K562 (cell line): ENCODE data around the gene KCTD7. TPM values are rescaled to one million over a fixed set of nuclear protein-coding genes. Genes with fewer than 3 reads are reported as not detected.
"Not testable (repeated sequence)": the region's sequence is repeated elsewhere in the genome, so short reads cannot be mapped to it uniquely, and the experiment has no call there.

ENCODE experiments used
- ATAC-seq: fragments of 200-7000 bp; cut with Tn5 transposase; 3 replicates; pipeline ENCODE4 v1.9.1; 2020; ENCODE audit warnings: moderate library complexity
- BruUV-seq: library from RNA; stranded (reverse); fragments of 400-500 nt; replicated peaks from 2 replicates; lab custom pipeline; 2021; lab: Mats Ljungman, UMichigan
- CTCF ChIA-PET: fragments of 300-600 bp; formaldehyde crosslinking; extraction: SDS; loops from one replicate; lab custom pipeline; 2021; ENCODE audit warnings: low intra/inter-chr PET ratio; lab: Yijun Ruan, JAX
- POLR2A ChIA-PET: fragments of 300-600, 350-650 bp; sonication (Branson Sonifier 250); formaldehyde crosslinking; extraction: SDS; loops from one replicate; lab custom pipeline; 2021; ENCODE audit warnings: antibody characterized with exemption, inconsistent platforms; lab: Yijun Ruan, JAX
- DNase-seq, 4 experiments: peaks; one replicate each; pipeline versions ENCODE4 v3.0.0 to v3.0.0-alpha.2; 2011 to 2018; ENCODE audit warnings: low spot score in 3 of 4, mixed read lengths in 3 of 4; ENCODE audit errors: extremely low read depth in 1 of 4
- FAIRE-seq: peaks from 2 replicates; lab custom pipeline; 2011; peaks lifted over from hg19 to GRCh38; lab: Jason Lieb, UNC
- H2AFZ ChIP-seq: 2 replicates; pipeline ENCODE4 v1.6.0; 2011; ENCODE audit warnings: low read depth, low read length, control low read depth, inconsistent platforms
- H3K27ac ChIP-seq: fragments of 200-600 bp; 3 replicates; pipeline ENCODE4 v1.8.0; 2011; ENCODE audit warnings: low read depth, mild to moderate bottlenecking, control low read depth, inconsistent platforms, low read length, moderate library complexity, mixed read lengths; ENCODE audit errors: extremely low read depth
- H3K27me3 ChIP-seq, 2 experiments: fragments of 300-600 bp in 1 of 2; 2 replicates in 1 of 2; 3 replicates in 1 of 2; pipeline versions ENCODE4 v1.6.0 to v1.8.0; 2011; ENCODE audit warnings: inconsistent platforms in 2 of 2, low read length in 2 of 2, mild to moderate bottlenecking in 1 of 2, mixed read lengths in 1 of 2, moderate library complexity in 1 of 2; ENCODE audit not compliant: control insufficient read depth in 2 of 2, insufficient read depth in 2 of 2
- H3K36me3 ChIP-seq: fragments of 300-600 bp; 3 replicates; pipeline ENCODE4 v1.8.0; 2011; ENCODE audit warnings: mild to moderate bottlenecking, low read length, inconsistent platforms; ENCODE audit not compliant: control insufficient read depth, insufficient read depth
- H3K4me1 ChIP-seq, 2 experiments: fragments of 200-600 bp in 1 of 2; replicated peaks in 1 of 2; 2 replicates in 1 of 2; 3 replicates in 1 of 2; pipeline versions ENCODE4 v1.5.1 to v1.8.0; 2011; ENCODE audit warnings: inconsistent platforms in 2 of 2, low read length in 2 of 2, mild to moderate bottlenecking in 1 of 2, mixed read lengths in 1 of 2, moderate library complexity in 1 of 2; ENCODE audit not compliant: control insufficient read depth in 2 of 2, insufficient read depth in 2 of 2
- H3K4me2 ChIP-seq: 2 replicates; pipeline ENCODE4 v1.6.1; 2011; ENCODE audit warnings: low read length, control low read depth, inconsistent platforms, mixed read lengths; ENCODE audit not compliant: insufficient read depth
- H3K4me3 ChIP-seq: fragments of 200-600 bp; sonication (generic), shearing (Covaris generic); 2 replicates; pipeline ENCODE4 v1.5.1; 2016; ENCODE audit warnings: control low read depth, inconsistent platforms
- H3K79me2 ChIP-seq: fragments of 200-600 bp; 3 replicates; pipeline ENCODE4 v1.8.0; 2011; ENCODE audit warnings: low read length, inconsistent platforms; ENCODE audit not compliant: control insufficient read depth, insufficient read depth
- H3K9ac ChIP-seq, 2 experiments: 2 replicates each; pipeline versions ENCODE4 v1.6.0 to v1.6.1; 2011; ENCODE audit warnings: low read depth in 2 of 2, low read length in 2 of 2, control low read depth in 1 of 2, inconsistent platforms in 1 of 2, mild to moderate bottlenecking in 1 of 2, mixed read lengths in 1 of 2; ENCODE audit not compliant: insufficient read depth in 1 of 2
- H3K9me1 ChIP-seq: one replicate; pipeline ENCODE4 v1.6.0; 2011; ENCODE audit warnings: inconsistent platforms, mild to moderate bottlenecking, low read length, moderate library complexity; ENCODE audit not compliant: control insufficient read depth, insufficient read depth
- H3K9me3 ChIP-seq: replicated peaks from 2 replicates; pipeline ENCODE4 v1.5.1; 2011; ENCODE audit warnings: low read depth, low read length, inconsistent platforms; ENCODE audit not compliant: control insufficient read depth, insufficient read depth
- H4K20me1 ChIP-seq: replicated peaks from 2 replicates; pipeline ENCODE4 v1.6.1; 2011; ENCODE audit warnings: low read length, inconsistent platforms, mixed read lengths; ENCODE audit not compliant: control insufficient read depth, insufficient read depth
- CHD1 ChIP-seq: fragments of 200-600 bp; sonication (generic); IDR thresholded peaks from one replicate; pipeline ENCODE4 v1.6.1; 2012; ENCODE audit warnings: mild to moderate bottlenecking, moderate library complexity, low read length, inconsistent platforms
- RBM14 ChIP-seq: fragments of 200-400 bp; formaldehyde crosslinking; IDR thresholded peaks from 2 replicates; pipeline ENCODE4 v1.6.1; 2018; ENCODE audit warnings: low read depth, mild to moderate bottlenecking, low read length, moderate library complexity, borderline replicate concordance; ENCODE audit not compliant: insufficient read depth
- RBM25 ChIP-seq: fragments of 200-400 bp; formaldehyde crosslinking; IDR thresholded peaks from 2 replicates; pipeline ENCODE4 v1.6.1; 2018; ENCODE audit warnings: low read length, low read depth, moderate library complexity; ENCODE audit not compliant: severe bottlenecking
- SREBF2 ChIP-seq: sonication (generic); formaldehyde crosslinking; IDR thresholded peaks from 2 replicates; pipeline ENCODE4 v1.4.0; 2020; ENCODE audit warnings: mild to moderate bottlenecking, missing genetic modification reagents
- ZNF121 ChIP-seq: sonication (generic); formaldehyde crosslinking; conservative IDR thresholded peaks from 2 replicates; pipeline ENCODE4 v1.8.0; 2022; ENCODE audit warnings: missing genetic modification reagents
- WGBS: fragments of 100-300 bp; shearing (Covaris generic); methylation state at CpG from one replicate; pipeline ENCODE4 v1.1.6; 2016; ENCODE audit warnings: low coverage, mixed read lengths; ENCODE audit not compliant: insufficient coverage; ENCODE audit errors: missing lambda C conversion rate; 5-methylcytosine and 5-hydroxymethylcytosine counted together
- in situ Hi-C: fragments of 300-500 bp; cut with MboI; formaldehyde crosslinking; loops from 4 replicates; pipeline ENCODE4 v1.15.0; 2018; ENCODE audit warnings: inconsistent platforms, mixed read lengths
- intact Hi-C: fragments of 100-400 bp; cut with micrococcal nuclease; formaldehyde crosslinking; loops from 2 replicates; pipeline ENCODE4 v1.14.2; 2022
- polyA plus RNA-seq, 8 experiments: library from polyadenylated mRNA; depleted of rRNA in 4 of 8; stranded (reverse) in 5 of 8; unstranded in 3 of 8; fragments of >200 nt; fragmentation: Nextera tagmentation in 2 of 8; fragmentation: Illumina TruSeq in 1 of 8; extraction: Ambion mirVana in 2 of 8; extraction: Trizol in 1 of 8; gene quantifications; 2 replicates each; pipeline versions ENCODE4 v1.2.1 to v1.2.3, GENCODE V29; 2011 to 2014; ENCODE audit warnings: inconsistent platforms in 1 of 8, missing spikeins in 1 of 8
- total RNA-seq, 7 experiments: library from RNA; depleted of rRNA in 6 of 7; stranded (reverse); fragments of >200 nt in 6 of 7; fragmentation: Illumina TruSeq in 2 of 7; extraction: Trizol in 2 of 7; gene quantifications; 2 replicates each; pipeline versions ENCODE4 v1.2.1 to v1.2.3, GENCODE V29; 2011 to 2021; ENCODE audit warnings: low replicate concordance in 1 of 7
- TF ChIP-seq, protein P1 (sequence below): fragments of 450-650 bp; IDR thresholded peaks from 2 replicates; pipeline ENCODE4 v1.6.1; 2016; ENCODE audit warnings: mild to moderate bottlenecking, moderate library complexity
- TF ChIP-seq, protein P2 (sequence below), 2 experiments: IDR thresholded peaks; 2 replicates each; pipeline ENCODE4 v1.6.1; 2011; ENCODE audit warnings: borderline replicate concordance in 1 of 2, control low read depth in 1 of 2, low read depth in 1 of 2, low read length in 1 of 2, mild to moderate bottlenecking in 1 of 2, mixed read lengths in 1 of 2, moderate library complexity in 1 of 2; ENCODE audit not compliant: insufficient read depth in 1 of 2, insufficient read length in 1 of 2, poor library complexity in 1 of 2, severe bottlenecking in 1 of 2; ENCODE audit errors: extremely low read depth in 1 of 2

KCTD7 gene
- total and polyA plus RNA-seq, 9 of the 15 experiments (the other 6 are each of a cell fraction or from before 2014, with no cell fraction given): 1.5 to 26.0 (median 9.0) TPM

DNA sequence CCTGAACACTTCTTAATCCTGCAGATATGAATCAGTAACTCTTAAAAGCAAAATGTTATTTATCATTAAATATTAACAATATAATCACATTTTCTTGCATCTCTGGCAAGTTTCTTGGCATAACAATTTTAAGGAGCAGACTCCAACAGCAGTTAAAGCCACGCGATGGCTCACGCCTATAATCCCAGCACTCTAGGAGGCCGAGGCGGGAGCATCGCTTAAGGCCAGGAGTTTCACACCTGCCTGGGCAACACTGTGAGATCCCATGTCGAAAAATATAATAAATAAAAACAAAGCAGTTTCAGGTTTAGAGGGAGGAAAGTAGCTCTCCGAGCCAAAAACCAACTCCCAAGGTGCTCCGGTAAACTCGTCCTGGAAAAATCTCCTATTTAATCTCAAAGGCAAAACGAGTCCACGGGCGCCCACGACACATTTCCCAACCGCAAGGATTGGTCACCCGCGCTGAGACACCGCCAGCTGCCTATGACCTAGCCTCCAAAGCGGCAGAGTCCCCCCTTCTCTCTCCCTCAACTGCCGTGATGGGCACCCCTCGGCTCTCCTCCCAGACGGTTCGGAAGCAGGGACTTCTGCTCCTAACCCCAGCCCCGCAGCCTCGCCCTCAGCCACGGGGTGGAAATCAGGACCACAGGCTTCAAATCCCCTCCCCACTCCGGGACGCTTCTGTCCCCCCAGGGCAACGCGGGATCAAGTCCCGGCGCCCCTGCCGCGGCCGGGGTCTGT is 37.5 kb upstream of the KCTD7 start:
- Histone ChIP-seq H3K4me2 (peak overlapping the region; percentile 87), H3K27ac (peak overlapping the region; percentile 81), H2AFZ (peak overlapping the region; percentile 96; the same call in 1 of the 2 replicates), H3K9ac (peak overlapping the region; percentile 77 to 100), H3K4me1 (peaks cover 16 to 22% of the 10 kb centered on the region in 2 experiments), H3K79me2 (peaks cover 64% of the 10 kb centered on the region), H4K20me1 (peaks cover 15% of the 10 kb centered on the region), H3K4me3 (peak overlapping the region; percentile 82), H3K36me3 (peaks cover 27% of the 10 kb centered on the region; the same call in 1 of the 3 replicates)
- peak; percentile 50 for ATAC-seq
- under 1% methylated on average over 34 of the region's 35 CpGs for WGBS
- H3K9me3 ChIP-seq, intact Hi-C loops, H3K9me1 ChIP-seq, BruUV-seq, FAIRE-seq, in situ Hi-C loops, POLR2A ChIA-PET, H3K27me3 ChIP-seq: not testable (repeated sequence)
- CTCF ChIA-PET: interaction anchor here (0.6 kb wide), 1 partner anchor 547 kb away, joined by 9 read pairs; no protein-coding TSS in a partner anchor
- DNase-seq: peak in 1 of 4 experiments; percentile 41
- TF ChIP-seq RBM14: 0 out of 2 replicates have a peak, but pooled peaks have one; percentile 40
- TF ChIP-seq CHD1: peak; percentile 2
- peak; percentile 38 for TF ChIP-seq RBM25
- TF ChIP-seq ZNF121 (CRISPR knock-in tag): peak; percentile 91
- TF ChIP-seq, protein P1, sequence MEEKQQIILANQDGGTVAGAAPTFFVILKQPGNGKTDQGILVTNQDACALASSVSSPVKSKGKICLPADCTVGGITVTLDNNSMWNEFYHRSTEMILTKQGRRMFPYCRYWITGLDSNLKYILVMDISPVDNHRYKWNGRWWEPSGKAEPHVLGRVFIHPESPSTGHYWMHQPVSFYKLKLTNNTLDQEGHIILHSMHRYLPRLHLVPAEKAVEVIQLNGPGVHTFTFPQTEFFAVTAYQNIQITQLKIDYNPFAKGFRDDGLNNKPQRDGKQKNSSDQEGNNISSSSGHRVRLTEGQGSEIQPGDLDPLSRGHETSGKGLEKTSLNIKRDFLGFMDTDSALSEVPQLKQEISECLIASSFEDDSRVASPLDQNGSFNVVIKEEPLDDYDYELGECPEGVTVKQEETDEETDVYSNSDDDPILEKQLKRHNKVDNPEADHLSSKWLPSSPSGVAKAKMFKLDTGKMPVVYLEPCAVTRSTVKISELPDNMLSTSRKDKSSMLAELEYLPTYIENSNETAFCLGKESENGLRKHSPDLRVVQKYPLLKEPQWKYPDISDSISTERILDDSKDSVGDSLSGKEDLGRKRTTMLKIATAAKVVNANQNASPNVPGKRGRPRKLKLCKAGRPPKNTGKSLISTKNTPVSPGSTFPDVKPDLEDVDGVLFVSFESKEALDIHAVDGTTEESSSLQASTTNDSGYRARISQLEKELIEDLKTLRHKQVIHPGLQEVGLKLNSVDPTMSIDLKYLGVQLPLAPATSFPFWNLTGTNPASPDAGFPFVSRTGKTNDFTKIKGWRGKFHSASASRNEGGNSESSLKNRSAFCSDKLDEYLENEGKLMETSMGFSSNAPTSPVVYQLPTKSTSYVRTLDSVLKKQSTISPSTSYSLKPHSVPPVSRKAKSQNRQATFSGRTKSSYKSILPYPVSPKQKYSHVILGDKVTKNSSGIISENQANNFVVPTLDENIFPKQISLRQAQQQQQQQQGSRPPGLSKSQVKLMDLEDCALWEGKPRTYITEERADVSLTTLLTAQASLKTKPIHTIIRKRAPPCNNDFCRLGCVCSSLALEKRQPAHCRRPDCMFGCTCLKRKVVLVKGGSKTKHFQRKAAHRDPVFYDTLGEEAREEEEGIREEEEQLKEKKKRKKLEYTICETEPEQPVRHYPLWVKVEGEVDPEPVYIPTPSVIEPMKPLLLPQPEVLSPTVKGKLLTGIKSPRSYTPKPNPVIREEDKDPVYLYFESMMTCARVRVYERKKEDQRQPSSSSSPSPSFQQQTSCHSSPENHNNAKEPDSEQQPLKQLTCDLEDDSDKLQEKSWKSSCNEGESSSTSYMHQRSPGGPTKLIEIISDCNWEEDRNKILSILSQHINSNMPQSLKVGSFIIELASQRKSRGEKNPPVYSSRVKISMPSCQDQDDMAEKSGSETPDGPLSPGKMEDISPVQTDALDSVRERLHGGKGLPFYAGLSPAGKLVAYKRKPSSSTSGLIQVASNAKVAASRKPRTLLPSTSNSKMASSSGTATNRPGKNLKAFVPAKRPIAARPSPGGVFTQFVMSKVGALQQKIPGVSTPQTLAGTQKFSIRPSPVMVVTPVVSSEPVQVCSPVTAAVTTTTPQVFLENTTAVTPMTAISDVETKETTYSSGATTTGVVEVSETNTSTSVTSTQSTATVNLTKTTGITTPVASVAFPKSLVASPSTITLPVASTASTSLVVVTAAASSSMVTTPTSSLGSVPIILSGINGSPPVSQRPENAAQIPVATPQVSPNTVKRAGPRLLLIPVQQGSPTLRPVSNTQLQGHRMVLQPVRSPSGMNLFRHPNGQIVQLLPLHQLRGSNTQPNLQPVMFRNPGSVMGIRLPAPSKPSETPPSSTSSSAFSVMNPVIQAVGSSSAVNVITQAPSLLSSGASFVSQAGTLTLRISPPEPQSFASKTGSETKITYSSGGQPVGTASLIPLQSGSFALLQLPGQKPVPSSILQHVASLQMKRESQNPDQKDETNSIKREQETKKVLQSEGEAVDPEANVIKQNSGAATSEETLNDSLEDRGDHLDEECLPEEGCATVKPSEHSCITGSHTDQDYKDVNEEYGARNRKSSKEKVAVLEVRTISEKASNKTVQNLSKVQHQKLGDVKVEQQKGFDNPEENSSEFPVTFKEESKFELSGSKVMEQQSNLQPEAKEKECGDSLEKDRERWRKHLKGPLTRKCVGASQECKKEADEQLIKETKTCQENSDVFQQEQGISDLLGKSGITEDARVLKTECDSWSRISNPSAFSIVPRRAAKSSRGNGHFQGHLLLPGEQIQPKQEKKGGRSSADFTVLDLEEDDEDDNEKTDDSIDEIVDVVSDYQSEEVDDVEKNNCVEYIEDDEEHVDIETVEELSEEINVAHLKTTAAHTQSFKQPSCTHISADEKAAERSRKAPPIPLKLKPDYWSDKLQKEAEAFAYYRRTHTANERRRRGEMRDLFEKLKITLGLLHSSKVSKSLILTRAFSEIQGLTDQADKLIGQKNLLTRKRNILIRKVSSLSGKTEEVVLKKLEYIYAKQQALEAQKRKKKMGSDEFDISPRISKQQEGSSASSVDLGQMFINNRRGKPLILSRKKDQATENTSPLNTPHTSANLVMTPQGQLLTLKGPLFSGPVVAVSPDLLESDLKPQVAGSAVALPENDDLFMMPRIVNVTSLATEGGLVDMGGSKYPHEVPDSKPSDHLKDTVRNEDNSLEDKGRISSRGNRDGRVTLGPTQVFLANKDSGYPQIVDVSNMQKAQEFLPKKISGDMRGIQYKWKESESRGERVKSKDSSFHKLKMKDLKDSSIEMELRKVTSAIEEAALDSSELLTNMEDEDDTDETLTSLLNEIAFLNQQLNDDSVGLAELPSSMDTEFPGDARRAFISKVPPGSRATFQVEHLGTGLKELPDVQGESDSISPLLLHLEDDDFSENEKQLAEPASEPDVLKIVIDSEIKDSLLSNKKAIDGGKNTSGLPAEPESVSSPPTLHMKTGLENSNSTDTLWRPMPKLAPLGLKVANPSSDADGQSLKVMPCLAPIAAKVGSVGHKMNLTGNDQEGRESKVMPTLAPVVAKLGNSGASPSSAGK: peak; percentile 31; the same call in 1 of the 2 replicates
- TF ChIP-seq SREBF2 (CRISPR knock-in tag): peak; percentile 47; the same call in 1 of the 2 replicates
- TF ChIP-seq, protein P2, sequence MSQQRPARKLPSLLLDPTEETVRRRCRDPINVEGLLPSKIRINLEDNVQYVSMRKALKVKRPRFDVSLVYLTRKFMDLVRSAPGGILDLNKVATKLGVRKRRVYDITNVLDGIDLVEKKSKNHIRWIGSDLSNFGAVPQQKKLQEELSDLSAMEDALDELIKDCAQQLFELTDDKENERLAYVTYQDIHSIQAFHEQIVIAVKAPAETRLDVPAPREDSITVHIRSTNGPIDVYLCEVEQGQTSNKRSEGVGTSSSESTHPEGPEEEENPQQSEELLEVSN (IDR thresholded peaks at IDR 0.05; ENCODE audit: borderline replicate concordance in 1 of 2, extremely low read depth in 1 of 2, insufficient read depth in 1 of 2, insufficient read length in 1 of 2, low read depth in 1 of 2, low read length in 1 of 2, poor library complexity in 1 of 2, severe bottlenecking in 1 of 2): peak in 1 of 2 experiments; percentile 76
